ENCODE data around the gene NEU4. TPM values are rescaled to one million over a fixed set of nuclear protein-coding genes. Genes with fewer than 3 reads are reported as not detected.

The NEU4 gene
- total RNA-seq, 1 experiment from 2014 or later: 10.0 TPM

DNA sequence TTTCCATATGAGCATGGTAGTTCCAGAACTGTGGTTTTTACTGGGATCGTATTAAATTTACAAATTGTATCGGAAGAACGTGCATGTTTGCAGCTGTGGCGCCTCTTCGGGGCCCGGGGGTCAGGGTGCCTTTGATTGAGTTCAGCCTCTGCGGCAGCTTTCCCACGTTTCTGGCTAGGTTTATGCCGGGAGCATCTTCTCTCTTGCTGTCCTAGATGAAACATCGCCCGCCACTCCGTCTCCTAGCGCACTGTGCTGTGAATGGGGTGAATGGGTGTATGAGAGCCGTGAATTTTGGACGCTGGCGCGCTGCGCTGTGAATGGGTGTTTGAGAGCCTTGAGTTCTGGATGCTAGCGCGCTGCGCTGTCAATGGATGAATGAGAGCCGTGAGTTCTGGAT, 37.4 kb downstream of the NEU4 start:
- Histone ChIP-seq H3K4me3 (ENCODE audit: low read depth in 2 of 2, low read length in 2 of 2) (no peak overlapping the region), H3K9me3 (ENCODE audit: control insufficient read depth, insufficient read depth, low read depth, low read length) (no peaks in the 10 kb centered on the region), H3K36me3 (ENCODE audit: control insufficient read depth, insufficient read depth, low read length) (no peaks in the 10 kb centered on the region), H3K27ac (ENCODE audit: low read length) (no peak overlapping the region), H3K4me1 (ENCODE audit: control insufficient read depth, insufficient read depth, low read length) (peaks cover 5% of the 10 kb centered on the region; the same call in 1 of the 2 replicates), H3K27me3 (ENCODE audit: control insufficient read depth, insufficient read depth, low read length) (no peaks in the 10 kb centered on the region)
- POLR2A ChIA-PET: no interaction called here
- in situ Hi-C loops (cut with HindIII; ENCODE audit: low pct_unique_long_range_greater_than_20kb, low sequenced_read_pairs): no loop called here
- no TSS peak for BruUV-seq (replicated peaks)
- CTCF ChIA-PET: no interaction called here
- no peak for TF ChIP-seq TCF7L2 (IDR thresholded peaks at IDR 0.05; ENCODE audit: low read depth, low read length)
- no peak for TF ChIP-seq POLR2AphosphoS5 (IDR thresholded peaks at IDR 0.05; ENCODE audit: low read depth, low read length)
- TF ChIP-seq, protein P1, sequence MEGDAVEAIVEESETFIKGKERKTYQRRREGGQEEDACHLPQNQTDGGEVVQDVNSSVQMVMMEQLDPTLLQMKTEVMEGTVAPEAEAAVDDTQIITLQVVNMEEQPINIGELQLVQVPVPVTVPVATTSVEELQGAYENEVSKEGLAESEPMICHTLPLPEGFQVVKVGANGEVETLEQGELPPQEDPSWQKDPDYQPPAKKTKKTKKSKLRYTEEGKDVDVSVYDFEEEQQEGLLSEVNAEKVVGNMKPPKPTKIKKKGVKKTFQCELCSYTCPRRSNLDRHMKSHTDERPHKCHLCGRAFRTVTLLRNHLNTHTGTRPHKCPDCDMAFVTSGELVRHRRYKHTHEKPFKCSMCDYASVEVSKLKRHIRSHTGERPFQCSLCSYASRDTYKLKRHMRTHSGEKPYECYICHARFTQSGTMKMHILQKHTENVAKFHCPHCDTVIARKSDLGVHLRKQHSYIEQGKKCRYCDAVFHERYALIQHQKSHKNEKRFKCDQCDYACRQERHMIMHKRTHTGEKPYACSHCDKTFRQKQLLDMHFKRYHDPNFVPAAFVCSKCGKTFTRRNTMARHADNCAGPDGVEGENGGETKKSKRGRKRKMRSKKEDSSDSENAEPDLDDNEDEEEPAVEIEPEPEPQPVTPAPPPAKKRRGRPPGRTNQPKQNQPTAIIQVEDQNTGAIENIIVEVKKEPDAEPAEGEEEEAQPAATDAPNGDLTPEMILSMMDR (IDR thresholded peaks at IDR 0.05): no peak
- TF ChIP-seq, protein P2, sequence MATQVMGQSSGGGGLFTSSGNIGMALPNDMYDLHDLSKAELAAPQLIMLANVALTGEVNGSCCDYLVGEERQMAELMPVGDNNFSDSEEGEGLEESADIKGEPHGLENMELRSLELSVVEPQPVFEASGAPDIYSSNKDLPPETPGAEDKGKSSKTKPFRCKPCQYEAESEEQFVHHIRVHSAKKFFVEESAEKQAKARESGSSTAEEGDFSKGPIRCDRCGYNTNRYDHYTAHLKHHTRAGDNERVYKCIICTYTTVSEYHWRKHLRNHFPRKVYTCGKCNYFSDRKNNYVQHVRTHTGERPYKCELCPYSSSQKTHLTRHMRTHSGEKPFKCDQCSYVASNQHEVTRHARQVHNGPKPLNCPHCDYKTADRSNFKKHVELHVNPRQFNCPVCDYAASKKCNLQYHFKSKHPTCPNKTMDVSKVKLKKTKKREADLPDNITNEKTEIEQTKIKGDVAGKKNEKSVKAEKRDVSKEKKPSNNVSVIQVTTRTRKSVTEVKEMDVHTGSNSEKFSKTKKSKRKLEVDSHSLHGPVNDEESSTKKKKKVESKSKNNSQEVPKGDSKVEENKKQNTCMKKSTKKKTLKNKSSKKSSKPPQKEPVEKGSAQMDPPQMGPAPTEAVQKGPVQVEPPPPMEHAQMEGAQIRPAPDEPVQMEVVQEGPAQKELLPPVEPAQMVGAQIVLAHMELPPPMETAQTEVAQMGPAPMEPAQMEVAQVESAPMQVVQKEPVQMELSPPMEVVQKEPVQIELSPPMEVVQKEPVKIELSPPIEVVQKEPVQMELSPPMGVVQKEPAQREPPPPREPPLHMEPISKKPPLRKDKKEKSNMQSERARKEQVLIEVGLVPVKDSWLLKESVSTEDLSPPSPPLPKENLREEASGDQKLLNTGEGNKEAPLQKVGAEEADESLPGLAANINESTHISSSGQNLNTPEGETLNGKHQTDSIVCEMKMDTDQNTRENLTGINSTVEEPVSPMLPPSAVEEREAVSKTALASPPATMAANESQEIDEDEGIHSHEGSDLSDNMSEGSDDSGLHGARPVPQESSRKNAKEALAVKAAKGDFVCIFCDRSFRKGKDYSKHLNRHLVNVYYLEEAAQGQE (IDR thresholded peaks at IDR 0.05; ENCODE audit: insufficient read depth in 1 of 2, low read depth in 2 of 2, low read length in 1 of 2): no peak
- no peak for TF ChIP-seq SIN3A (IDR thresholded peaks at IDR 0.05; ENCODE audit: borderline replicate concordance, insufficient read depth, low read depth, low read length)
- ATAC-seq (no peak), DNase-seq (ENCODE audit: low read depth, low spot score) (no peak)
- intact Hi-C loops (cut with micrococcal nuclease; ENCODE audit: unreplicated experiment): no loop called here

DNA sequence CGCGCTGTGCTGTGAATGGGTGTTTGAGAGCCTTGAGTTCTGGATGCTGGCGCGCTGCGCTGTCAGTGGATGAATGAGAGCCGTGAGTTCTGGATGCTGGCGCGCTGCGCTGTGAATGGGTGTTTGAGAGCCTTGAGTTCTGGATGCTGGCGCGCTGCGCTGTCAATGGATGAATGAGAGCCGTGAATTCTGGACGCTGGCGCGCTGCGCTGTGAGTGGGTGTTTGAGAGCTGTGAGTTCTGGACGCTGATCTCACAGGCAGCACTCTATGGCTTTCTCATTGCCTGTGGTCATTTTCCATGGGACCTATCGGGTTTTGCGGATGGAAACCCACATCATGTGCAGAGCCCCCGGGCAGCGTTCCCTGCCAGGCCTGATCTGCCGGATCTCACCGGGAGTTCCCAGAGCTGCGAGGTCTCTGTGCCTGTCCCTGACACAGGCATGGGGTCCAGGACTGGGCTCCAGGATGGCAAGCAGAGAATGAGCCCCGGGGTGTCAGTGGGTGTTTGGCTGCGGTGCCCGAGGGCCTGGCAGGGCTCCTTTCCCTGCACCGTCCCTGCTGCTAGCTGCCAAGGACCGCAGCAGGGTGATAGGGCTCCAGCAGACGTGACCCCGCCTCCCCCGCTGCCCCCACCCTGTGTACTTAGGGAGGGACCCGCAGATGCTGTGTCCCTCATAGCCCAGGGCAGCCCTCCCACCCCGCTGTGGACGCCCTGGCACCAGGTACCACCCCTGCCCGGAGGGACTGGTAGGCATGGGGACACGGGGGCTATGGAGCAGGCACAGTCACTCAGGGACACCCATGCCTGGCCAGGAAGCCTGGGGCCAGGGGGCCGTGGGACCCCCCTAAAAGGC, 40.0 kb downstream of the NEU4 start:
- Histone ChIP-seq H3K4me3 (ENCODE audit: low read depth in 2 of 2, low read length in 2 of 2) (no peak overlapping the region), H3K27ac (ENCODE audit: low read length) (no peak overlapping the region), H3K9me3 (ENCODE audit: control insufficient read depth, insufficient read depth, low read depth, low read length) (no peaks in the 10 kb centered on the region), H3K4me1 (ENCODE audit: control insufficient read depth, insufficient read depth, low read length) (0 out of 2 replicates have a peak, but pooled peaks cover 5% of the 10 kb centered on the region), H3K27me3 (ENCODE audit: control insufficient read depth, insufficient read depth, low read length) (no peaks in the 10 kb centered on the region), H3K36me3 (ENCODE audit: control insufficient read depth, insufficient read depth, low read length) (no peaks in the 10 kb centered on the region)
- BruUV-seq (replicated peaks): no TSS peak
- intact Hi-C loops (cut with micrococcal nuclease; ENCODE audit: unreplicated experiment) (no loop called here), in situ Hi-C loops (cut with HindIII; ENCODE audit: low pct_unique_long_range_greater_than_20kb, low sequenced_read_pairs) (no loop called here)
- POLR2A ChIA-PET: no interaction called here
- no peak for ATAC-seq
- no peak for DNase-seq (ENCODE audit: low read depth, low spot score)
- CTCF ChIA-PET: no interaction called here
- TF ChIP-seq, protein P2 (IDR thresholded peaks at IDR 0.05; ENCODE audit: insufficient read depth in 1 of 2, low read depth in 2 of 2, low read length in 1 of 2): no peak
- TF ChIP-seq SIN3A (IDR thresholded peaks at IDR 0.05; ENCODE audit: borderline replicate concordance, insufficient read depth, low read depth, low read length): no peak

Measured in Panc1 (cell line).